Measurements from ENCODE around the gene ADGRG1. TPM values are rescaled to one million over a fixed set of nuclear protein-coding genes. Genes with fewer than 3 reads are reported as not detected.

The ADGRG1 gene
- total and polyA plus RNA-seq, 2 donors (not counting 1 experiment from before 2014, with no cell fraction given): 1.6 to 1.8 TPM

DNA sequence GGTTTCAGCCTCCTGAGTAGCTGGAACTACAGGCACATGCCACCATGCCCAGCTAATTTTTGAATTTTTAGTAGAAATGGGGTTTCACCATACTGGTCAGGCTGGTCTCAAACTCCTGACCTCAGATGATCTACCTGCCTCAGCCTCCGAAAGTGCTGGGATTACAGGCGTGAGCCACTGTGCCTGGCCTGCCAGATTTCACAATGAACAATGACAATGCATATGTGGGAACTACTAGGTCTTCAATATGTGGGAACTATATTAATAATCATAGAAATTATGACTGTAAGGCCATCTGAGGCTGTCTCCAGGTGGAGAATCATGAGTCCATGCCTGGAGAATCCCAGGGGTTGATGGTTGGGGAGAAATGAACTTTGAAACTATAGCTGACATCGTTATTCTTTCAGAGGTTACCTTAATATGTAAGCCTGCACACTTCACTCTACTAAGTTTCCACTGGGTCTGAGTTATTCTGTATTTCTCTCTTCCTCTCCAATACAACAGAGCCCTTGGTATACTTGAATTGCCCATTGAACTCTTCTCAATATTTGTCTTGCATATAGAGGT is 59.0 kb downstream of the ADGRG1 start:
- H3K4me3 ChIP-seq (replicated peaks in 1 of 4; ENCODE audit: control extremely low read depth in 1 of 4, insufficient read depth in 1 of 4, low read depth in 3 of 4, low read length in 4 of 4): no peak overlapping the region
- DNase-seq (ENCODE audit: low read depth in 2 of 2): no peak
- H3K9ac ChIP-seq (ENCODE audit: insufficient read depth, low read length): no peak overlapping the region
- H3K4me1 ChIP-seq (ENCODE audit: control insufficient read depth, extremely low read depth, insufficient read depth, low read length): no peaks in the 10 kb centered on the region
- TF ChIP-seq, protein P1, sequence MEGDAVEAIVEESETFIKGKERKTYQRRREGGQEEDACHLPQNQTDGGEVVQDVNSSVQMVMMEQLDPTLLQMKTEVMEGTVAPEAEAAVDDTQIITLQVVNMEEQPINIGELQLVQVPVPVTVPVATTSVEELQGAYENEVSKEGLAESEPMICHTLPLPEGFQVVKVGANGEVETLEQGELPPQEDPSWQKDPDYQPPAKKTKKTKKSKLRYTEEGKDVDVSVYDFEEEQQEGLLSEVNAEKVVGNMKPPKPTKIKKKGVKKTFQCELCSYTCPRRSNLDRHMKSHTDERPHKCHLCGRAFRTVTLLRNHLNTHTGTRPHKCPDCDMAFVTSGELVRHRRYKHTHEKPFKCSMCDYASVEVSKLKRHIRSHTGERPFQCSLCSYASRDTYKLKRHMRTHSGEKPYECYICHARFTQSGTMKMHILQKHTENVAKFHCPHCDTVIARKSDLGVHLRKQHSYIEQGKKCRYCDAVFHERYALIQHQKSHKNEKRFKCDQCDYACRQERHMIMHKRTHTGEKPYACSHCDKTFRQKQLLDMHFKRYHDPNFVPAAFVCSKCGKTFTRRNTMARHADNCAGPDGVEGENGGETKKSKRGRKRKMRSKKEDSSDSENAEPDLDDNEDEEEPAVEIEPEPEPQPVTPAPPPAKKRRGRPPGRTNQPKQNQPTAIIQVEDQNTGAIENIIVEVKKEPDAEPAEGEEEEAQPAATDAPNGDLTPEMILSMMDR (conservative IDR thresholded peaks at IDR 0.05 in 1 of 2, IDR thresholded peaks at IDR 0.05 in 1 of 2; ENCODE audit: low read depth in 1 of 2, low read length in 2 of 2): no peak
- no peak for TF ChIP-seq EZH2 (IDR thresholded peaks at IDR 0.05; ENCODE audit: low read length, missing control alignments)
- no peak overlapping the region for H3K4me2 ChIP-seq (ENCODE audit: extremely low read depth, insufficient read depth, low read length)
- H3K9me3 ChIP-seq (ENCODE audit: control insufficient read depth, insufficient read depth, low read depth, low read length): no peaks in the 10 kb centered on the region
- H3K36me3 ChIP-seq (ENCODE audit: control insufficient read depth, insufficient read depth, low read length): no peaks in the 10 kb centered on the region
- H3K79me2 ChIP-seq (ENCODE audit: control insufficient read depth, insufficient read depth, low read length): no peaks in the 10 kb centered on the region
- peaks cover 13% of the 10 kb centered on the region for H3K27me3 ChIP-seq (ENCODE audit: control insufficient read depth, insufficient read depth, low read length)
- H4K20me1 ChIP-seq (ENCODE audit: control insufficient read depth, extremely low read depth, insufficient read depth, low read length): no peaks in the 10 kb centered on the region
- no peak overlapping the region for H2AFZ ChIP-seq (ENCODE audit: low read length)
- H3K27ac ChIP-seq (ENCODE audit: insufficient read depth, low read length): no peak overlapping the region

DNA sequence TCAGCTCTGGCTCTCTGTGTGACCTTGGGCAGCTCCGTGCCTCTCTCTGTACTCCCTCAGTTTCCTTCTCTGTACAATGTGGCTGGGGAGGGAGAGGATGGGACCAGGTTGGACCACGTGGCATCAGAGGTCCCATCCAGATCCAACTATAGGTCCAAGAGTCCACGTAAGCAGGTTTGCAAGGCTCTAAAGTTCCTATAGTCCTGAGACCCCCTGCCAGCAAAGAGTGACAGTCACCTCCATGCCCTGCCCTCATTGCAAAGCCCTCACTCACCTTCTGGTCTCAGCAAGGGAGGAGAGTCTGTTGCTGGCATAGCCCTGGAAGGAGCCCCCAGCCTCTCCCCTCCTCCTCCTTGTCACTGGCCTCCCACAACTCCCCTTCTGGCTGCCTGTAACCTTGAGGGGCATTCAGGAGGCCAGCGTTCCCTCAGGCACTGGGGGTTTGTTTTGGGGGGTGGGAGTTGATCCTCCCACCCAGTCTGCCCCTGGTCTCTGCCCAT is 60.1 kb downstream of the ADGRG1 start:
- no peak overlapping the region for H3K9ac ChIP-seq (ENCODE audit: insufficient read depth, low read length)
- no peak for TF ChIP-seq EZH2 (IDR thresholded peaks at IDR 0.05; ENCODE audit: low read length, missing control alignments)
- TF ChIP-seq, protein P1 (conservative IDR thresholded peaks at IDR 0.05 in 1 of 2, IDR thresholded peaks at IDR 0.05 in 1 of 2; ENCODE audit: low read depth in 1 of 2, low read length in 2 of 2): no peak
- no peaks in the 10 kb centered on the region for H3K79me2 ChIP-seq (ENCODE audit: control insufficient read depth, insufficient read depth, low read length)
- H3K27ac ChIP-seq (ENCODE audit: insufficient read depth, low read length): no peak overlapping the region
- no peak overlapping the region for H3K4me2 ChIP-seq (ENCODE audit: extremely low read depth, insufficient read depth, low read length)
- H2AFZ ChIP-seq (ENCODE audit: low read length): no peak overlapping the region
- H3K4me1 ChIP-seq (ENCODE audit: control insufficient read depth, extremely low read depth, insufficient read depth, low read length): no peaks in the 10 kb centered on the region
- no peak overlapping the region for H3K4me3 ChIP-seq (replicated peaks in 1 of 4; ENCODE audit: control extremely low read depth in 1 of 4, insufficient read depth in 1 of 4, low read depth in 3 of 4, low read length in 4 of 4)
- H4K20me1 ChIP-seq (ENCODE audit: control insufficient read depth, extremely low read depth, insufficient read depth, low read length): no peaks in the 10 kb centered on the region
- no peaks in the 10 kb centered on the region for H3K36me3 ChIP-seq (ENCODE audit: control insufficient read depth, insufficient read depth, low read length)
- DNase-seq (ENCODE audit: low read depth in 2 of 2): no peak
- H3K27me3 ChIP-seq (ENCODE audit: control insufficient read depth, insufficient read depth, low read length): peaks cover 13% of the 10 kb centered on the region
- H3K9me3 ChIP-seq (ENCODE audit: control insufficient read depth, insufficient read depth, low read depth, low read length): no peaks in the 10 kb centered on the region

DNA sequence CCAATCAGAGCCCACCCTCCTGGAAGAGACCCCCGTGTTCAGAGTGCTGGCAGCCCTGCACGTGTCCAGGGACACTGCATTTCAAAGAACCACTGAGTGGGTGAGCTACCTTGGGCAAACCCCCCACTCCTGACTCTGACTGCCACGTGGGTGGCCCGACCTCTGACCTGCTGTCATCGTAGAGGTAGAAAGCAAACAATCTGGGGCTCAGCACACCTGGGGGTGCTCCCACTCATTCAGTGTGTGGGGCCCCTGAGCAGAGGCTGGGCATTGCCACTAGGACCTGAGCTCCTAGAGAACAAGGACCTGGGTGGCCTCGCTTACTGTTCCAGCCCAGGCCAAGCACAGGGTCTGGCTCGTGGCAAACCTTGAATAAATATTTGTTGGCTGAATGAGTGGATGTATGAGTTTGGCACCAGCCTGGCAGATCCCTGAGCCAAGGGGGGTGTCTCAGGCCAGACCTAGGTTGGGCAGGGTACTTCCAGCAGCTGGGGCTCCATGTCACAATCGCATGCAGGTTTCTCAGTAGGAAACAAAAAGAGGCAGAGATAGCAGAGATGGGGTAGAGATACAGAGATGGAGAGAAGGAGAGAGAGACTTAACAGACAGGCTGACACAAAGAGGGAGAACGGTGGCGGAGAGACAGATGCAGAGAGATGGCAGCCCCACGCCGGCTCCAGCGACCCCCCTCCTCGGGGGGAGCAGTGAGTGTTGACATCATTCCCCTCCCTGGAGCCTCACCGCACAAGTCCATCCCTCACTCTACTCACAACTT is 60.7 kb downstream of the ADGRG1 start:
- H3K27me3 ChIP-seq (ENCODE audit: control insufficient read depth, insufficient read depth, low read length): peaks cover 13% of the 10 kb centered on the region
- H3K79me2 ChIP-seq (ENCODE audit: control insufficient read depth, insufficient read depth, low read length): no peaks in the 10 kb centered on the region
- no peak overlapping the region for H3K27ac ChIP-seq (ENCODE audit: insufficient read depth, low read length)
- TF ChIP-seq EZH2 (IDR thresholded peaks at IDR 0.05; ENCODE audit: low read length, missing control alignments): no peak
- no peak for DNase-seq (ENCODE audit: low read depth in 2 of 2)
- no peaks in the 10 kb centered on the region for H4K20me1 ChIP-seq (ENCODE audit: control insufficient read depth, extremely low read depth, insufficient read depth, low read length)
- no peaks in the 10 kb centered on the region for H3K36me3 ChIP-seq (ENCODE audit: control insufficient read depth, insufficient read depth, low read length)
- H3K4me1 ChIP-seq (ENCODE audit: control insufficient read depth, extremely low read depth, insufficient read depth, low read length): no peaks in the 10 kb centered on the region
- no peak overlapping the region for H3K9ac ChIP-seq (ENCODE audit: insufficient read depth, low read length)
- H3K4me3 ChIP-seq (replicated peaks in 1 of 4; ENCODE audit: control extremely low read depth in 1 of 4, insufficient read depth in 1 of 4, low read depth in 3 of 4, low read length in 4 of 4): no peak overlapping the region
- H3K9me3 ChIP-seq (ENCODE audit: control insufficient read depth, insufficient read depth, low read depth, low read length): no peaks in the 10 kb centered on the region
- H3K4me2 ChIP-seq (ENCODE audit: extremely low read depth, insufficient read depth, low read length): no peak overlapping the region
- no peak overlapping the region for H2AFZ ChIP-seq (ENCODE audit: low read length)
